GM19043 (cell line): ENCODE data around the gene DLGAP4.
"Not testable (repeated sequence)": the region's sequence is repeated elsewhere in the genome, so short reads cannot be mapped to it uniquely, and the experiment has no call there.

Experiments used
- ATAC-seq: cut with Tn5 transposase; IDR thresholded peaks from one replicate; pipeline ENCODE4 v1.9.1; 2021; ENCODE audit warnings: low read depth; ENCODE audit not compliant: unreplicated experiment

DLGAP4 gene

GRCh38 chr20:36372666-36373065, 66.5 kb downstream of the DLGAP4 start:
- no peak for ATAC-seq

DNA sequence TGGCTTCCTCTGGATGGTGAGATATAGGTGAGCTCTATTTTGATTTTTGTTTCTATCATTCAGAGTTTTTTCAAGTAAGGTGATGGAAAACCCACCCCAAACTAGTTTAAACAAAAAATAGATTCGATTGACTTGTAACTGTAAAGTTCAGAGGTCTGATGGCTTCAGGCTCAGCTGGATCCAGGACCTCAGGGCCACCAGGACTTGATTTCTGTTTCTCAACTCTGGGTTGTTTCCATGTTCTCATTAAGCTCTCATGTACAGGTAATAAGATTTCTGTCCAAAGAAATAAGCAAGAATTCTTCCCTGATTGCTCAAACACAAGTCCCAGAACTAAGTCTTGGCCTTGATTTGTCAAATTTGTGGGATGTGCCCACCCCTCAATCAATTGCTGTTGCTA, 67.0 kb downstream of the DLGAP4 start:
- ATAC-seq = no peak

- ATAC-seq = no peak
These were observed 68.9 kb downstream of the DLGAP4 start for GRCh38 chr20:36374995-36375394.

DNA sequence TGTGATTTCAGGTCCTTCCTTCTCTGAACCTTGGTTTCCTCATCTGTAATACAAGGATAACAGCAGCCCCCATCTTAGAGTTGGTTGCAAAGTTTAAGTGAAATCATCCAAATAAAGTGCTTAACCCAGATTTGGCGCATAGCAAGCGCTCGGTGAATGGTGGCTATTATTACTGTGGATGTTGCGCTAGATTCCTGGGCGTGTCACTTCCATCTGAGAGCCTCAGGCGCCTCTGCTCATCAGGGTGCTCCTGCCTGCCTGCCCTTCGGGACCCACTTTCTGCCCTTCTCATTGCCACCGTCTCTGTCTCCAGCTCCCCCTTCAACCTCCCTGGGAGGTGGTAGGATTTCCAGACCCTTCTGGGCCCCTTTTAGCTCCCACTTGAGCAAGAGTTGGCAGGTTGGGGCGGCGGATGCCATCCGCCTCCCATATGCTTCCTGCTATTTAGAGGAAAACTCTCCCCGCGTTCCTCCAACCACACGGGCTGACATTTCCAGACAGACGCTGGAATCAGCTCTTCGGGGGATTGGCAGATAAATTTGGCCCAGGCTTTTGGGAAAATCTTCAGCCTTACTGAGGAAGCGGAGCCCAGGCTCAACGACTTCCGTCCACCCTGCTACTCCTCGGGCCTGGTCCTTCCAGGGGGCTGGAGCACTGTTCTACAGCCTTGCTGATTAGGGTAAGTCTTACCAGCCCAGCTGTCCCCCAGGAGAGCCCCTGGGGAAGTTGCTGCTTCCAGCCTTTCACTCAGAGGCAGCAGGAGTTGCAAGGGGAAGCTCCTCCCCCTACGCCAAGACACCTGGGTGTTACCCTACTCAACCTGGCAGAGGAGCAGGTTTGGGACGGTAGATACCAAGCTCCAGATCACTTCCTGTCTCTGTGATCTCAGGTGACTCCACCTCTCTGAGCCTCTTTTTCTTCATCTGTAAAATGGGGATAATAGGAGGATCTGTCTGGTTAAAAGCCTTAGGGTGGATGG, 71.5 kb downstream of the DLGAP4 start:
- ATAC-seq = no peak

- no peak for ATAC-seq
These were observed 72.5 kb downstream of the DLGAP4 start for GRCh38 chr20:36378686-36379085.

GRCh38 chr20:36379914-36380313, 73.8 kb downstream of the DLGAP4 start:
- ATAC-seq = not testable (repeated sequence)

GRCh38 chr20:36384022-36384619, 78.0 kb downstream of the DLGAP4 start:
- no peak for ATAC-seq

DNA sequence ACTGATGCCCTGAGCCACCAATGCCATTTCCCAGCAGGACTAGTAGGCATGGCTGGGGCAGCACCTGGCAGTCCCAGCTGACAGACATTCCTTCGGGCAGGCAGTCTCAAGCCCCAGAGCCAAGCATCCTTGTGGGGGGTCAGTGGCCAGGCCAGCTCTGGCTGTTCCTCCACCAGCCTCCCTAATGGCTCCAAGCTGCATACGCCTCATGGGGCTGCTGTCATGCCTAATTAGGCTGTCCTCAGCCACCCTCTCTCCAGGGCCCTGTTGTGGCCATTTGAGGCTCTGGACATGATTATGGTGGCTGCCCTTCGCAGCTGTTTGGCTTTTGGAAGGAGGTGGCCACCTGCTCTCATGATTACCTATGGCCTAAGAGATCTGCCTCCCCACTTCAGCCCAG, 79.4 kb downstream of the DLGAP4 start:
- ATAC-seq = no peak

DNA sequence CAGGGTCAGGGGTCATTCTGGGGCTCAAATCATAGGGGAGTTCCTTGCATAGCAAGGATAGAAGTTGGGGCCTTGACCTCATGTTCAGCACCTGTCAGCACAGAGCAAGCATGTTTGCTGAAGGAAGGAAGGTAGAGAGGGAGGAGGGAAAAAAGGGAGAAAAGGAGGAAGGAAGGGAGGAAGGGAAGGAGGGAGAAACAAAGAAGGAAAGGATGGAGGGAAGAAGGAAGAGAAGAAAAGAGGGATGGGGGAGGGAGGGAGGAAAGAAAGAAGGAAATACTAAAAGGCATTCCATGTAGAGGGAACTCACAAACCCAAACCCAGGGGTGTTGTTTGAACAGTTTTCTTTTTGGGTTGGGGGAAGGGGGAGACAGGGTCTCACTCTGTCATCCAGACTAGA, 80.1 kb downstream of the DLGAP4 start:
- no peak for ATAC-seq

DNA sequence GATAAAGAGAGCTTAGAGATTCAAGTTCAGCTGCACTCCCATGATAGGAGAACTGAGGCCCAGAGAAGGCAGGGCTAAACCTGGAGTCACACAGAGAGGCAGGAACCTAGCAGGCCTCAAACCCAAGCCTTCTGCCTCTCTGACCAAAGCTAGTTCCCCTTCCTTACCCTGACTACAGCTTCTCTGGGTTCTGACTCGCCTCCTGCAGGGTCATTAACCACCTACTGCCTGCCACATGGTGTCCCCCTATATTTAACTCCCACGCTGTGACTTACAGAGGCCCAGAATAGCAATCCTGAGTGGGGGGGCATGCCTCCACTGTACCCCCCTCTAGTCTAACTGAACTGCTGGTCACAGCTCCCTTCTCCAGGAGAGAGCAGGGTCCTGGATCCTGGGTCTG, 84.1 kb downstream of the DLGAP4 start:
- no peak for ATAC-seq

DNA sequence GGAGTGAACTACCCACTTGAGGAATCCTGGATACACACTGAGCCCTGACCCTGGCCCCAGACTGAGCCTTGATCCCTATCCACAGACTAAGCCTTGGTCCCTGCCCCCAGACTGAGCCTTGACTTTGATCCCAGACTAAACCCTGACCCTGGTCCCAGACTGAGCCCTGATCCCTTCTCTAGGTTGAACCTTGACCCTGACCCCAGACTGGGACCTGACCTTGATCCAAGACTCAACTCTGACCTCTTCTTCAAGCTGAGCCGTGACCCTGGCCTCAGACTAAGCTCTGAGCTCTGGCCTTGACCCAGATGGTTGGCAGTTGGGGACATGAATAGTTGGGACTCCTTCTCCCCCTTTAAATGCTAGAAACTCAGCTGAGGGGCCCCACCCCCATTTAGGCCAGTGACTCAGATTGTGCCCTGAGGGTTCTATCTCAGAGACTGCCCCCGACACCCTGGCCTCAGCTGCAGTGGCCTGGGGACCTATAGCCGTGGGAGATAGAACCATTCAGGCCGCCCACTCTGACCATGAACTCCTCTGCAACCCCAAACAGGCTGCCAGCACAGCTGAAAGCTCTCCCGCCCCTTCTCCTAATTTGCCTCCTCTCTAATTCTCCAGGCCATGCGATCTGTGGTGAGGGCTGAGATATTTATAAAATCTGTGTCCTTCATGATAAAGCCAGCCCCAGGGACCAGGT, 84.7 kb downstream of the DLGAP4 start:
- ATAC-seq = no peak

- no peak for ATAC-seq
These were observed 85.3 kb downstream of the DLGAP4 start for GRCh38 chr20:36391456-36391855.

DNA sequence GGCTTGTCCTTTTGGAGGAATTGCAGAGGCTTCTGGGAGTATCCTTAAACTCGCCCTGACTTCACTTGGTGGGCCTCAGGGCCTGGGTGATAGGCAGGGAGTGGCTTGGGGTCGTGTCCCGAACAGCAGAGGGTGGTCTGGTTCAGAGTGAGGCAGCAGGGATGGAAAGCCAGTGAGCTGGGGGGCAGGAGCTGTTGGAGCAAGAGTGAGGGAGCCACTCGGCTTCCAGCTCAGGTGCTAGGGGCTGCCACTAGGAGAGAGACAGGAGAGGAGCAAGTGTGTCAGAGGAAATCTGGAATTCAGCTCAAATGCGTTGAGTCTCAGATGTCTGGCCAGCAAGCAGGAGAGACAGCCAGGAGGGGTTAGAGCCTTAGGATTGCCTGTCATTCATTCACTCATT, 85.8 kb downstream of the DLGAP4 start:
- no peak for ATAC-seq

DNA sequence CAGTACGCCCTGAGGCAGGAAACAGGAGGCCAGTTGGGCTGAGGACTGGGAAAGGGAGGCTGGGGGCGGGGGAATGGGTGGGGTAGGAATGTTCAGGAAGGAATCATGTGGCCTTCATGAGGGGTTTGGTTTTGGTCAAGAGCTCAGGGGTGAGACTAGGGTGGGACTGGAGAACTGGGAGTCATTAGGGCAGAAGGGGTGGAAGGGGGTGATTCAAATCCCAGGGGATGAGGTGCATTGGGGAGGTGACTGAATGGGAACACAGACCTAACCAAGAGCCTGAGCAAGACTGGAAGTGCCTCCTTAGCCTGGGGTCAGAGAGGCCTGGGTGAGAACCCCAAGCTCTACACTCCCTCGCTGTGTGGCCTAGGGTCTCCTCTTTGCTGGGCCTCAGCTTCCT, 86.8 kb downstream of the DLGAP4 start:
- no peak for ATAC-seq

GRCh38 chr20:36394340-36394965, 88.3 kb downstream of the DLGAP4 start:
- ATAC-seq = no peak

DNA sequence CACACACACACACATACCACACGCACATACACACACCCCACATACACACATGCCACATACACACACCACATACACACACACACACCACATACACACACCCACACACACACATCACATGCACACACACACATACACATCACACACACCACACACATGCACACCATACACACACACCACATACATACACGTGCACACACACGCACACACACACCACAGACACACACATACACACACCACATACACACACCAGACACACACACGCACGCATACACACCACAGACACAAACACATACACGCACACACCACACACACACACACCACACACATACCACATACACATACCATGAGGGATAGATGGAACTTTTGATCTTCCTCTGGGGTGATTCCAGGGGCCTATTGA, 90.2 kb downstream of the DLGAP4 start:
- no peak for ATAC-seq

DNA sequence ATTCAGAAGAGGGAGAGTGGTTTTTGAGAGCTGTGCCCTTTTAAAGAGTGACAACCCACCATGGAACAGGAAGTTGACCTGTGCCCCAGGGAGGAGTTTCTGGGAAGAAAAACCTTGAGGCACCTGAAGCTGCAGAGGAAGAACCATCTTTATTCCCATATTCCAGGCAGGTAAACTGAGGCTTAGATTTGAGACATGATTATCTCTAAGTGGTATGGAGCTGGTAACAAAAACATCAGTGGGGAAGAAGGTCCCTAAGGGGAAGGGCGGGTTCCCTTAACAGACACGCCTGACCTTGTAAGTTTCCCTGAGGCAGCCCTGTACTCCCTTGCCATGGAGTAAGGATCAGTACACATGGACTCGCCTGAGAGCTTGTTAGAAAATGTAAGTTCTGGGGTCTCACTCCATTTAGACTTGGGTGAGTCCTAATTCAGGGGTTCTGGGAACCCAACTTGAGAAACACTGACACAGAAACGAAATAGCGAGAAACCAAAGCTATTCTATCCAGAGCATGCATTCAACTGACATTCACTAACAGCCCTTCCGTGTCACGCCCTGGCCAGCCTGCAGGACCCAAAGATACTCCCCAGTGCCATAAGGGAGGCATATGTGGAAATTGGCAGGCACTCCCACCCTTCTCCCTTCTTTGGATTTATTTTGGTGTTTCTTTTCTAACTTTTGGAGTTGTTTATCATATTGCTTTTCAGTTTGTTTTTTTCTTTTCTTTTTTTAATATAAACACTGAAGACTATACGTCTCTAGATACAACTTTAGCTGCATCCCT, 90.9 kb downstream of the DLGAP4 start:
- ATAC-seq = no peak

DNA sequence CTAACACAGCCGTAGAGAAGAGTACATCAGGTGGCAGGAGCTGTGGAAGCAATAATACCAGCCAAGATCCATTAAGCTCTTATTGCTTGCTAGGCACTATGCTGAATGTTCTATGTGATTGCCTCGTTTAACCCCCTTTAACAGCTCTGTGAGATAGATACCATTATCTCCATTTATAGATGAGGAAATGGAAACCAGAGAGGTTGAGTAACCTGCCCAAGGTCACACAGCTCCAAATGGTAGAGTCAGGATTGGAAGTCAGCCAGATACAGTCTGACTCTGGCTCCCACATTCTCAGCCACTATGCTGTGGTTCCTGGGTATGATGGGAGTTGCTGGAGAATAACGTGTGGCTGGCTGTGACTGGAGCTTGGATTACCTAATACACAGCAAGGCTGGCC, 92.4 kb downstream of the DLGAP4 start:
- no peak for ATAC-seq

GRCh38 chr20:36399147-36399968, 93.2 kb downstream of the DLGAP4 start:
- no peak for ATAC-seq
